ENCODE measurements around the gene NEDD4L.
A peak's percentile ranks its signal among the peaks of the same experiment; 100 is the strongest.

NEDD4L gene

DNA sequence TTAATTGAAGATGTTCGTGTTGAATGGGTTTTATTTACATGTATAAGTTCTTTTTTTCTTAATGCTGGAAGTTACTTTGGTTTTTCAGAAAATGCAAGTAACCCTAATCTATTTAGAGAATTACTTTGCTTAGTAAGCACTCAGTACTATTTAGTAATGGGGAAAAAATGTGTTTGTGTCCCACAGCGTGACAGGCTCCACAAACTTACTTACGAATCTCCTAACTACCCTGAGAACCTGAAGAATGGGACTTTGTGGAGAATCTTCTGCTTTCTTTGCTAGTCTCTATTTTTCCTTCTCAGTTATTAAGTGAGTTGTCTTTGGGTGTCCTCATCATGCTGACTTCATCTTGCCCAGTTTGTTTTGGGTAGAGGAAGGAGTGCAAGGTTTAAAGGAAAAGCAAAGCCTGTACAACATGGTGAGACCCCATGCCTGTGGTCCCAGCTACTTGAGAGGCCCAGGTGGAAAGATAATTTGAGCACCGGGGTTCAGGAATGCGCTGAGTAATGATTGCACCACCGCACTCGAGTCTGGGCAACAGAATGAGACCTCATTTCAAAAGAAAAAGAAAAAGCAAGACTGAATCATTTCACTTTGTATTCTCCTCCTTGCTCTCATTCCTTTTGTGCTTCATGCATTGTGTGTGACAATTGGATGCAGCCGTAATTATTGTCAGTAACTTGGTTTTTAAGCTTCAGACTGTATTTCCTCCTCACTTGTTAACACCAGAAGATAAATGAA is 10.2 kb downstream of the NEDD4L start:
- DNase-seq: no peak

DNA sequence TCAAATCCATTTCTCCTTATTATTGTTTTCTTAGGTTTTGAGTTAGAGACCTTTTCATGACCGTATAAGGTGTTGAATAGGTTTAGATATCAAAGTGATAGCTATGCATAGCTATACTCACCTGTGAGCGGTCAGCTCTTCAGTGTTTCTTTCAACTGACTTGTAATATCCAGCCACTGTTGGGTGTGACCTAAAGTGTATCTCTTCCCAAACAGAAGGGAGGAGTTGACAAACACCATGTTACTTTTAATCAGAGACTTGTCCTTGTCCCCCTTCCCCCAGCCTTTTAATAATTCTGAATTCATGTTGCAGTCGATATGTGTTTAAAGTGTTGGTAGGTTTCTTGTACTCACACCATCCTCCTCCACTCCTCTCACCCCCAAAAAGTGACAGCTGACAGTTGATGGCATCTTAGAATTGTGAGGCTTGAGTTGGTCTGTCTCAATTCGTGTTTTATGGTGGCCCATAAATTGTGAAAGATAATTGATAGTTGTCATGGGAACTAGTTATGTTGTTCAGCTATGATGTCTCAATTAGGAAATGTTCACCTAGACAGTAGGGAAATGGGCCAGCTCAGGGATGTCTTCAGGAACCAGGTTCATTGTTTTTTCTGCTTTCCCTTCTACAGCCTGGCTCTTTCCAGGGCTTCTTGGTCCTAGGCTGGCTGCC is 12.0 kb downstream of the NEDD4L start:
- no peak for DNase-seq

DNA sequence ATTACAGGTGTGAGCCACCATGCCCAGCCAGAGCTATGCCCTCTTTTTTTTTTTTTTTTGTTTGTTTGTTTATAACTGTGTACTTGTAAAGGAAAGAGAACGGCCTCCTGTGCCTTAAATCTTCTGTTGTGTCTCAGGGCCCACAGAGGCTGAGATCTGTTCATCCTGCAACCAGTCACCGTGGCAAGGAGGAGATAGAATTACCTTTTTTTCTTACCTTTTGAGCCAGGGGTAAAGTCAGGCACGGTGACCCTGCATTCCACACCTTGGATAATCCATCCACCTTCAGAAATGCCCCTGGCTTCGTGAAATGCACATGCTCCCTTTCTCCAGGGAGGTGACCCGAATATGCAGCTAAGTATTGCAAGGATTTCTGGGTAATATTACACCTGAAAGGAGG is 12.8 kb downstream of the NEDD4L start:
- no peak for DNase-seq

DNA sequence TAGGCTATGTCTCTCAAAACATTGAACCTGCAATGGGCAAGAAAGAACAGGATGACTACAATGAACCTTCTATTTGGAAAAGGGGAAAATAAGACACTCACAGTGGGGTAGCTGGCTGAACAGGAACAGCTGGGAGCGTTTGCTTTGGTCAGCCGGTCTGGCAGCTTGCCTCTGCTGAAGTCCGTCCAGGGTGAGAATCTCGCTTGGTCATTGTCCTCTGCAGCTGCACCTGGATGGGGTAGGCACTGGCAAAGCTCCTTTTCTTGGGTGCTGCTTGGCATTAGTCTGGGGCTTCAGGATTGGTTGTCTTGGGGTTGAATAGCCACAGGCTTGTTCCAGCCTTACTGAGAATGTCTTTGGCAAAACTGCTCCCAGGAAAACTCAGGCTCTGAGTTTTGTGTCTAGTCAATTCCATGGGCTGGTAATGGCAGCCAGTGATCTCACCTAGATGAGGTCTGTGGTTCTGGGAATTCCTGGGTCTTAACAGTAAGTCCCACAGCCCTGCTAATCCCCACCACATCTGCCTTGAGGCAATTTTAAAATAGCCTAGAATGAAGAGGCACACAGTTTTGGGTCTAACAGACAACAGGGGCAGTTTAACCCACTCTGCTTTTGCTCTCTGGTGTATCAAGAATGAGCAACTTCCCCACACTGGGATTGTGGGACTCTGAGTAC is 13.4 kb downstream of the NEDD4L start:
- no peak for DNase-seq

DNA sequence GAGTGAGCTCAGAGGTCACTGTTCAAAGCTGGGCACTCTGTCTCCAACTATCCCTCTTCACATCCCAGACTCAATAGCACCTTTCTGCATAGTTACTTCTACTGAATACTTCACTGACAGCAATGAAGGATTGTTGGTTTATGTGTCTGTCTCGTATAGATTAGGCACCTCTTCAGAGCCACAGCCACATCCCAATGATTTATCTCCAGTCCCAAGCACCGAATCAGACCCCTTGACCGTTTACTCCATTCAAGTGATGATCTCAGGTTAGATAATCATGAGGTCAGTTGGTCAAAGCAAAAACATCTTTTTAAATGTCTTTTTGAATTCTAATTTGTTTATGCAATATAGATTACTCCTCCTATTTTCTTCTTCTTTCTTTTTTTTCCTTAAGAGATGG is 14.7 kb downstream of the NEDD4L start:
- no peak for DNase-seq

DNA sequence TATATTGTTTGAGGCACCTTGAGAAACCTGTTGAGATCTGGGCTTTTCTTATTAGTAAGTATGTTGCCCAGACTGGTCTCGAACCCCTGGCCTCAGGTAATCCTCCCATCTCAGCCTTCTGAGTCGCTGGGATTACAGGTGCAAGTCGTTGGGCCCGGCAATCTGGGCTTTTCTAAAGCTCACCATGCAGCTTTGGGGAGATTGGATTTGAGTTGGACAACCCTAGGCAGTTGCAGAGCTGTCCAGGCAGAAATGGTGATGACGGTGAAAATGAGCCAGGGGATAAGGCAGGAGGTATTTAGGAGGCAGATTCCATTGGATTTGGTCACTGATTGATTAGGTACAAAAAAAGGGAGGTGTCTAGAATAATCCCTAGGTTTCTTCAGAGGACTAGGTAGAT is 16.2 kb downstream of the NEDD4L start:
- DNase-seq: no peak

DNA sequence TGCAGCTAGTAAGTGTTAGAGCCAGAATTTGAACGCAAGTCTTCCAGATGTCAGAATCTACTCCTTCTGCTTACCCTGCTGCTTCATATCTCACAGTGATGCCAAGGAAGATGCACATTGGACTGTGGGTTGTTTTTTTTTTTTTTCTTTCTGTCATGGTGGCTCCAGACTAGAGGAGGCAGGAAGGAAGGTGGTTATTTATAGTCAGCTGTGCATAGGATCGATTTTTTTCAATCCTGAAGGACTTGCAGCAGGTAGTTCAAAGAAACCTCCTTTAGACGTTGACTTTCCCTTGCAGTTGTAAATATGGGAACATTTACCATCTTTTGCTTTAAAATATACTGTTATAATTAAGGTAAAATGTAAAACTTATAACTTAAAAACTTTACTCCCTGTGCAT is 17.3 kb downstream of the NEDD4L start:
- DNase-seq: no peak

DNA sequence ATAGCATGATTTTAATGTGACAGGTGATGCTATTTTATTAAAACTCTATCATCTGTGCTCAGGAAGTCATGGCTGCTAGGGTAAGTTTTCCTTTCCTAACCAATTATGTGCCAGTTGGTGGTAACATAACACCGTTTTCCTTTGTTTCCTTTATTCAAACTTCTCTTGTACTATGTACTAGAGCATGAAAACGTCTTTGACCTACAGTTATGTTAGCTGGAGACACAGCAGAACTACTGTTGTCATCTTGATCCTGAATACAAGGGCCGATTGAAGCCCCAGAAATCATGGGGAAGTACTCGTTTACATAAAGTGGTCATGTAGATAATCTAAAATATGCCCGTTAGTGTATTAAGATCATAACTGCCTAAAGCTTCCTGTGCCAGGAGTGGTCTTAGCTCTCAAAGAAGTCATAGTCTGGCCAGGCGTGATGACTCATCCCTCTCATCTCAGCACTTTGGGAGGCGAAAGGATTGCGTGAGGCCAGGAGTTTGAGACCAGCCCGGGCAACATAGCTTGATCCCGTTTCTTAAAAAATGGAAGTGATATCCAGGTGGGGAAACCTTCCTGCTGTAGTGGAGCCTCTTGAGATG is 20.5 kb downstream of the NEDD4L start:
- no peak for DNase-seq

DNA sequence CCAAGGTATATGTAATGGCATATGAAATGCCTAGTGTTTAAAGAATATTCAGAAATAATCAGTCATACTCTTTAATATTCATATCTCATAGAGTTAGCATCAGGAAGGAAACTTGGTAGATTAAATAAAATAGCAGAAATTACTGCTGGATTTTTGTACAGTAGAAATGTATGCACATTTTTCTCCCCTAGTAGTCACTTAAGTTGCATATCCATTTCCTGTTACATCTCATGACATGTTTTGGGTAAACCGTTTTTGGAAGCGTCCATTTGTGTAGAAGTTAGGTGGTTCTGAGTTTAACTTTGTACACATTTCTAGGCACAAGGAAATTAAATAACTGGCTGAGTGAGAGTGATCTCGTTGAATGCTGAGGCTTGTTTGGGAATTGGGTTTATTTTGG is 21.9 kb downstream of the NEDD4L start:
- no peak for DNase-seq

DNA sequence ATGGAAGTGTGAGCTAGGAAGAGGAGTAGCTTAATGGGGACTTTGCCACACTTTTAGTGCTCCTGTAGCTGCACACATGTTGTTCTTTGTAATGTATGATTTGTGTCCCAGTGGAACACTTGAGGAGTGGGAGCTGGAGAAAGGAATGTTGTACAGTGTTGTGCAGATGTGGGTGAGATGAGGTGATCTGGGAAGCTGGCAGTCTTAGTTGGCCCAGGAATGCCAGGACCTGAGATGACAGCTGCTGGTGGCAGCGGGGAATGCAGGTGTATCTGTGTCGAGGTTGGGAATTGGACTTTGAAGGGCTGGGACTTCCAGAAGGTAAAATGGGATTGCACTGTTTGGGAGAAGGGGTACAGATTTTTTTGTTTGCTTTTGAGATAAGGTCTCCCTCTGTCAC is 23.6 kb downstream of the NEDD4L start:
- no peak for DNase-seq

DNA sequence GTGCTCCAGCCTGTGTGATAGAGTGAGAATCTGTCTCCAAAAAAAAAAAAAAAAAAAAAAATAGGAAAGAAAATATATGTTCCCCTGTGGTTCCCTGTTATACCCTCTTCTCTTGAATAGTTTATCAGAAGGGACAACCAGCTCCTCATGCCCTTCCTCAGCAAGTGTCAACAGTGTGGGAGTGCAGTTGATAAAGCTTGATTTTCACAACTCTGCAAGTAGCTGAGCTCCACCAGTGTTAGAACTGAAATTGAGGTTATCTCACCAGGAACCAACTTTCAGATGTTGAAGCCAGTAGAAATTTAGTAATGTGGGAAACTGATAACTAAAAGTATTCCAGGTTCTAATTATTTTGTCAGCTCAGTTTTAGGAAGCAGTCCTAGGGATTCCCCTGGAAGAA is 25.1 kb downstream of the NEDD4L start:
- no peak for DNase-seq

DNA sequence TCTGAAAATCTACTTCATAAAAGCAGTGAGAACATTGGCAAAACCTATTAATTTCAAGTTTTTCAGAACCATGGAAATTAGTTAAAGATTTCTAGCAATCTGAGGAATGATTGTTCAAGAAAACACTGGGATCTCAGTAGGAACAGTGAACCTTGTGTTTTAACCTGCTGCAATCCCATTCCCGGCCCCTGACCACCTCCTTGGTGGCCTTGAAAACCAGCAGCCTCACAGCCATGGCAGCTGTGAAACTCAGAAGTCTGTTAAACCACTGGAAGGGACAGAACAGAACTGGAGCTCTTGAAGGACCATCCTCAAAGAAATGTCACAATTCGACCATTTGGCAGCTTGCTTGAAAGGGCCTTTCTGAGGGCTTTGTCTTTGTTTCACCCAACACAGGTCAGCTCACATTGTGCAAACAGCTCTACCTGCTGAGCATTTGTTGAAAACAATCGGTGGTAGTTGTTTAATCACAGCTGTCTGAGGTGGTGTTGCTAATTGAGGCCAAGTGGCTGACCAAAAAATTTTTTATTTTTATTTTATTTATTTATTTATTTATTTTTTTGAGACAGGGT is 25.8 kb downstream of the NEDD4L start:
- no peak for DNase-seq

DNA sequence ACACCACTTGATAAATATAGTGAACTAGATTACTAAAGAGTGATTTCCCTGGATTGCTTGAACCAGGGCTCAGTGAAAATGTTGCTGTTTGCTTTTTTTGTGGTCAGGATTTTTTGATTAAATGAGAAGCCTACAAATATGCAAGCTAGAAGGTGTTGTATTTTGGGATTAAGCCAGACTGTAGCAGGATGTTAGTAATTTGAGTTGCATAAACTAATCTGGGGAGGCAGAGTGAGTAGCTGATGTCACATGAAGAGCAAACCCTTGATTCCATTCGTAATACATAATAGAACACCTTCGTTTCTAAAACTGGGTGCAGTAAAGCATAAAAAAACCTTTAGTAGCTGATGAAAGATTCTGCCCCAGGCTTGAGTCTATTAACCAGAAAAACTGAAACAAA is 32.0 kb downstream of the NEDD4L start:
- no peak for DNase-seq

DNA sequence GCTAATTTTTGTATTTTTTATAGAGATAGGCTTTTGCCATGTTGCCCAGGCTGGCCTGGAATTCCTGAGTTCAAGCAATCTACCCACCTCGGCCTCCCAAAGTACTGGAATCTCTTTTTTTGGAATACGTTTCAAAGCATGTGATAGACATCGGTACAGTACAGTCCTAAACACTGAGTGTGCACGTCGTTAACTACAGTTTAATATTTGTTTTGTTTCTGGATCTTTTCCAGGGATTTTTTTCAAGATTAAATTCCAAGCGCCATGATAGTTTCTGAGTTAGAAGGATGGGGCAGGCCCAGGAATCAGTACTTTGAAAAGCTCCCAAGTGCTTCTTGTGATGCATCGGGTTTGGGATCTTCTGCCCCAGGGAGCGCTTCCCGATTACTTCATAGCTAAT is 33.3 kb downstream of the NEDD4L start:
- DNase-seq: no peak

DNA sequence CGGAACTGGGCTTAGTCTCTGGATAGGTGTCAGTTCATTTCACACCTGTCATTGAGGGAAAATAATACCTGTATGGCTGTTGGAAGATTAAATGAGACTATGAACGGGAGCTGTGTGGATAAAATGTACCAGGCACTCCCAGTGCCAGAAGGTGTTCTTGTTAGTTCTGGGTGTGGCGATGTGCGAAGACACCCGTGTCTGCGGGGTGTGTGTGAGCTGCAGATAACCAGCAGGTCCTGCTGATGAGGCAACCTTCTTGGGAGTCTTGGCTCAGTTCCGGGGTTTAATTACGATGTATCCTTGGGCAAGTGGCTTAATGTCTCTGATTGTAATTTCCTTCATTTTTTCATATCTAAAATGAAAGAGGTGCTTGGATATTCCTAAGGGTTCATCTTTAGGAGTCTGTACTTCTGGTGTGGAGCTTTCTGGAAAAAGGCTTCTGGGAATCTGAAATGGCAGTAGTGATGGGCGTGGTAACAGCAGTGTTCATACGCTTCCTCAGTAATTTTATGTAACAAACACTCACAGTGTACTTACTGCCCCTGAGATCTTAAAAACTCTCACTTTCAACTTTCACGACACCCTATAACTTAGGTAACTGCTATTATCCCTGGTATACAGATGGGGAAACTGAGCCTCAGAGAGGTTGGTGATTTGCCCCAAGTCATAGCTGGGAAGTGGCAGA is 35.0 kb downstream of the NEDD4L start:
- no peak for DNase-seq

DNA sequence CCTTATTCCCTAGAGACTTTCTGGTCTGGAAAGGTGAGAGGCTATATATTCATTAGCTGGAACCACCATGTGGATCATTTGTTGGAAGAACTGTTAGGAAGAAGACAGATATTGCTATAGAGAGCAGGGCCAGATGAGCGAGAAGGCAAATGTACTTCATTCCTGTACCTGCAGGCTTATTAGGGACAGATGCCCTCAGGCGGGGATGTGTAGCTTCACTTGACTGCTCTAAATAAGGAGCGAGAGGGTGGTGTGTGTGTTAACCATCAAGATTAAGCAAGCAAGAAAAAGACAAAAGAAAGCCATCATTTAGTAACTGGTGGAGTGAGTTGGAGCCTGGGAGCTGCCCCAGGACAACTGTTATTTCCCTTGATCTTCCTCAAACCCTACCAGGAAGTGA is 36.4 kb downstream of the NEDD4L start:
- DNase-seq: no peak

DNA sequence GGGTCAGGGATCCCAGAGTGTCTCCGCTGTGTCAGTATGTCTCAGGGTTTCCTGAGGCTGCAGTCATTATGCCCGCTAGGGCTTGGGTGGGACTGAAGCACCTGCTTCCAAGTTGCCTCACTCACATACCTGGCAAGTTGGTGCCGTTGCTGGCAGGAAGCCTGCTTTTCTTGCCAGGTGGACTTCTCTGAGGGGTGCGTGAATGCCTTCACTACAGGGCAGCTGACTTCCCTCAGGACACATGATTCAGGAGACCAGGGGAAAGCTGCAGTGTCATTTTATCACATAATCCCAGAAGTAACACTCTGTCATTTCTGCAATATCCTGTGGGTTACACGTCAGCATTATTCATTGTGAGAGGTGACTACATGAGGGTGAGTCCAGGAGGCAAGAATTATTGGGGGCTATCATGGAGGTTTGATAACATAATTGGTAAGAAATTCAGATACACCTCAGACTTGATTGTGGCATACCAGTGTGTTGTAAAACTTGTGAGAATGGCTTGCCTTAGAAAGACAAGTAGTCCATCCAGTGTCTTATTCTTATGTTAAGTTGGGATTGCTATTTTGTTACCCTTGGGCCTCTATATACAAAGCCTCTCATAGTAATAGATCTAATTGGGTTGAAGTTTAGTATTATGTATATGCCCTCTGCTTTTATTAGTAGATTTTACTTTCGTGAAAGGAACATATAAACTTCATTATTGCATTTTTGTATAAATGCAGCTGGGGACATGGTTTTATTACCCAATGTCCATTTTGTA is 44.1 kb downstream of the NEDD4L start:
- peak; percentile 13 for DNase-seq

DNA sequence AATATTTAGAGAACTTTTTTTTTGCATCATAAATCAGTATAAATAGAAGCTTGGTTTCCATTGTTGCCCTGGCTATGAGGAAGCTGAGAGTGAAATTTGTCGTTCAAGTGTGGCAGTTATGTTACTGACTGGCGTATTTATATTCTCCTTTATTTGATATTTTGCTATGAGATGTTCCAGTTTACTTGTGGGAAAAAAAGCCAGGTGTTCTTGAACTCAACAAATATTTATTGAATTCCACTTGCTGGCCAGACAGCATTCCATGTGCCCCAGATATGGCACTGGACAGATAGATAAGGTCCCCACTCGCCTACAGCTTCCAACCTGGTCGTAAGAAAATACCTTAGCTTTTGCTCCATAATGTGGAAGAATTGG is 44.7 kb downstream of the NEDD4L start:
- no peak for DNase-seq

DNA sequence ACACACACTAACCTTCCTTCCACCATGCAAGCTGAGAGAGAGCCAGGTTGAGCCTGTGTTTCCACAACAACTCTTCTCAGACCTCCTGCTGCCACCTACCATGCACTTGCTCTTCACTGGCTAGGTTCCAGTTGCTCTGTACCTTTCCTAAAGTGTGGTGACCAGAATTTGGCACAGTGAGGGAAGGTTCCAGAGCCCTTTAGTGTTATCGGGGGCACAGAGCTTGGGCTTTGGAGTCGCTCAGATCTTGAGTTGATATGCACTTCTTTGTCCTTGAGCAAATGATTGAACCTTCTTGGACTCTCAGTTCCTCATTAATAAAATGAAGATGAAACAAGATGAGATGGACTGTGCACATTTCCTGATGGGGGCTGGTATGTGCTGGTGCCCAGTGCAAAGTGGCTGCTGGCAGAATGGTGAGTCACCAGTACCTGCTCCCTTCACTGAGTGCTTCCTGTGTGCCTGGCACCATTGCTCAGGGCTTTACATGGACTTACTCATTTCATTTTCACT is 47.1 kb downstream of the NEDD4L start:
- DNase-seq: no peak

DNA sequence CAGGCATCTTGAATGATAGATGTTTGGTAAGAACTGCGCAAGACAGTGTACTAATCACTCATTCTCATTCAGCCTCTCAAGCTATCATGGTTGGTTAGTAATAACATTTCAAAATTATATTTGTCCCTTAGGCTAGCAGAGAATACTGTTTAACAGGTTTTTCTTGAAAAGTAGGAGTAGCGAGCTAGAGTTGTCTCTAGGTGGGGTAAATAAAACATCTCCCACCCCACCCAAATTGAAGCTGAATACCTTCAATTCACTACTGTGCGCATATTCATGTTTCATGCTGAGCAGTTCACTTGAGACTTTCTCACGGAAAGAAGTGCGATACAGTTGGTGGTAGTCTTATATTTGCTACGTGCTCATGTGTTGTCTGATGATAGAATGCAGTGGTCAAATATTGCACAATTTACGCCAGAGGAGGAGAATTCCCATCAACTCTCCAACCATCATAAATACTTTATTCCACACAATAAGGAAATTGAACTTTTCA is 49.3 kb downstream of the NEDD4L start:
- no peak for DNase-seq

DNA sequence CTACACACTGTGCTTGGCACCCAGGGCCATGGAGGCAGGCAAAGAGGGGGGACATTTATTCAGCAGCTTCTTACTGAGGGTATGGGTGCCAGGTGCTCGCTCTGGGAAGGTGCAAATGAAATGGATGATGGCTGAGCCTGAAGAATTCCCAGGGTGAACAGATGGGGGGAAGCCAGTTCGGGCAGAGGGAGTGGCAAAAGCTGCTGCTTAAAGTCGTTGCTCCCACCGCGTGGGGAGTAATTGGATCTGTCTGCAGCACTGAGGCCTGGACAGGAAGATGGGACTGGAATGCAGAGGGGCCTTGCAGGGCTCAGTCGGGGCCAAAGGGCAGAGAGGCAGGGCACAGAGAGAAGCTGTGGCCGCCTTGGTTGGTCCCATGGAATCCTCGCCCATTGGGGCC is 51.2 kb downstream of the NEDD4L start:
- no peak for DNase-seq

DNA sequence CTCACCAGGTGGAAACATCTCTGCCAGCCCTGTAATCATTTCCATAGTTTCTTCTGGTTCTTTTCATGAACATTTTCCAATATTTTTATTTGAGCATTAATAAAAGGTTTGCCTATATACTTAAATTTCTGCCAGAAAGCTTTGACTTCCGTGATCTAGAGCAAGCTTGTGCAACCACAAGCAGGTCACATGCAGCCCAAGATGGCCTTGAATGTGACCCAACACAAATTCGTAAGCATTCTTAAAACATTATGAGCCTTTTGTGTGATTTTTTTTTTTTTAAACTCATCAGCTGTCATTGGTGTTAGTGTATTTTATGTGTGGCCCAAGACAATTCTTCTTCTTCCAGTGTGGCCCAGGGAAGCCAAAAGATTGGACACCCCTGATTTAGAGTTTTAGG is 51.6 kb downstream of the NEDD4L start:
- no peak for DNase-seq
